ENCODE data around the gene CHCHD6.

Gene CHCHD6

DNA sequence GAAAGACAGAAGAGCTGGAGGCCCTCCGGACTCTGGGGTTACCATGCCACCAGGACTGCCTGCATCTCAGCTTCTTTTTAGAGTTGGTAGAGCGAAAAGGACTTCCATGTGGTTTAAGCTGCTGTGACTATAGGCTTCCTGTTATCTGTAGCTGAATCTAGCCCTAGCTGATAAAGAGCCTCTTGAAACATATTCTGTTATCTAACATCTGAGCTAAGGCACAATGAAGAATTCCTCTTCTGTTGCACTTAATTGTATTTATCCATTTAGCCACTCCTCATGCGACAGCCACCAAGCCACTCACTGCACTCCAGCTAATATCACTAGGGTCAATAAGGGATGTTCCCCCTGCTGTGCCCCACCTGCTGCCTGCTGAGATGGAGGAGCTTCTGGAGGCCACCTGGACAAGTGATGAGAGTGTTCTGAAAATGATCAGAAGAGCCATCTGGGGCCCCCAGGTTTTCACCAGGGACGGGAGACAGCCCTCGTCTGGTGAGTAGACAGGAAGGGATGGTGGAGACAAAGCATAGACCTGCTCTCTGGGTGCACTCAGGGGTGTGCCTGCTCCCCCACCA is 184.2 kb downstream of the CHCHD6 start:
- DNase-seq (ENCODE audit: low read depth) = no peak
- TF ChIP-seq, protein P1, sequence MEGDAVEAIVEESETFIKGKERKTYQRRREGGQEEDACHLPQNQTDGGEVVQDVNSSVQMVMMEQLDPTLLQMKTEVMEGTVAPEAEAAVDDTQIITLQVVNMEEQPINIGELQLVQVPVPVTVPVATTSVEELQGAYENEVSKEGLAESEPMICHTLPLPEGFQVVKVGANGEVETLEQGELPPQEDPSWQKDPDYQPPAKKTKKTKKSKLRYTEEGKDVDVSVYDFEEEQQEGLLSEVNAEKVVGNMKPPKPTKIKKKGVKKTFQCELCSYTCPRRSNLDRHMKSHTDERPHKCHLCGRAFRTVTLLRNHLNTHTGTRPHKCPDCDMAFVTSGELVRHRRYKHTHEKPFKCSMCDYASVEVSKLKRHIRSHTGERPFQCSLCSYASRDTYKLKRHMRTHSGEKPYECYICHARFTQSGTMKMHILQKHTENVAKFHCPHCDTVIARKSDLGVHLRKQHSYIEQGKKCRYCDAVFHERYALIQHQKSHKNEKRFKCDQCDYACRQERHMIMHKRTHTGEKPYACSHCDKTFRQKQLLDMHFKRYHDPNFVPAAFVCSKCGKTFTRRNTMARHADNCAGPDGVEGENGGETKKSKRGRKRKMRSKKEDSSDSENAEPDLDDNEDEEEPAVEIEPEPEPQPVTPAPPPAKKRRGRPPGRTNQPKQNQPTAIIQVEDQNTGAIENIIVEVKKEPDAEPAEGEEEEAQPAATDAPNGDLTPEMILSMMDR (IDR thresholded peaks at IDR 0.05; ENCODE audit: insufficient read depth, low read depth, low read length, missing control alignments) = no peak
- no peak overlapping the region for H3K4me3 ChIP-seq (ENCODE audit: low read length)

DNA sequence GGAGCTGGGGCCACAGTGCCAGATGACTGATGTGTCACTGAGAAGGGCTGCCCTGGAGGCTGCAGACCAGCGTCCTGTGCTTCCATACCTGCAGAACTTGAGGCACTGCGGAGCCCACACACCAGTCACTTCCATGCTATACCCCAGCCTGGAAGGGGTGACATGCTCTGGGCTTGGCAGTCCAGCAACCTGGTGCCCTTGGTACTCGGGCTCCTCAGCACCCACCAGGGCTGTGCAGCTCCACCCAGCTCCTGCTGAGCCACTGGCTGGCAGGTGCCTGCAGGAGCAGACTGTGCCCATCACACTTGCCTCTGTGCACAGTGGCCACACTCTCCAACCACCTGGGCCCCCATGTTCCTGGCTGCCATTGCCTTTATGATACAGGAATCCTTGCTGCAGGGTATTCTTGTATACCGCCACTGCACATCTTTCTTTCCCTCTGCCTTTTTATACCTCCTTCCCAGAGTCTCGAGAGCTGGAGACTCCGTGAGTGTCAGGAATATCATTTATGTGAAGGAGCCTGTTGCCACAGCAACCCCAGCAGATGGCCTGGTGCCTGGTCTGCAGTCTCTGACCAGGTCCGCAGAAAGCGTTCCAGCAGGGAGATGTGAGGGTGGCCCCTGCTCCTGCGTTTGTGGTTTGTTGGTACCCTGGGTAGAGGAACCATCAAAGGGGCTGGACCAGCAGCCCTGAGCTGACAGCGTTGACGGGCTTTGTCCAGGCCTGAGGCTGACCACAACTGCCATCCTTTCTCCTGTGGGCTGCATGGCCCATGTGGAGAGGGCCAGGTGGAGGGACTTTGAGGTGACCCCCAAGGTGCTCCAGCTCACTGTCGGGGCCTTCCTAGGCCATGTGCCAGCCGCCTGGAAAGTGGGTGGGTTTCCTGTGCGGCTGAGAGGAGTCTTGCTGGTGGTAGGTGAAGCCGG is 185.5 kb downstream of the CHCHD6 start:
- DNase-seq (ENCODE audit: low read depth) = no peak
- H3K4me3 ChIP-seq (ENCODE audit: low read length) = no peak overlapping the region
- TF ChIP-seq, protein P1 (IDR thresholded peaks at IDR 0.05; ENCODE audit: insufficient read depth, low read depth, low read length, missing control alignments) = no peak

DNA sequence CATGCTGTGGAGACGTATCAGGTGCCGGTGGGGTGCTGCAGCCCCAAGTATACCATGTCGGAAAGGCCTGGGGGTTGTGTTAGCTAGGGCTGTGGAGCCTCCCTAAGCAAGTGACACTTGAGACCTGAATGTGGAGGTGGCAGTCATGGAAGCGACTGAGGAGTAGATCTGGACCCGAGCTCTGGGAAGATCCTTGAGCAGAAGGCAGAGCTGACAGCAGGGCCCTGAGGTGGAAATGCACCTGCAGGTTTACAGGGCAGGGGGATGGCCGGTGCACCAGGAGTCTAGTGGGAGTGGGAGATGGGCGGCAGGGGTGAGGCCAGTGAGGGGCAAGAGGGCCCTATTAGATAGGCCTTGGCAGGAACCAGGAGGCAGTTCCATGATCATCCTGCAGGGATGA is 187.1 kb downstream of the CHCHD6 start:
- TF ChIP-seq, protein P1 (IDR thresholded peaks at IDR 0.05; ENCODE audit: insufficient read depth, low read depth, low read length, missing control alignments) = no peak
- no peak for DNase-seq (ENCODE audit: low read depth)
- no peak overlapping the region for H3K4me3 ChIP-seq (ENCODE audit: low read length)

DNA sequence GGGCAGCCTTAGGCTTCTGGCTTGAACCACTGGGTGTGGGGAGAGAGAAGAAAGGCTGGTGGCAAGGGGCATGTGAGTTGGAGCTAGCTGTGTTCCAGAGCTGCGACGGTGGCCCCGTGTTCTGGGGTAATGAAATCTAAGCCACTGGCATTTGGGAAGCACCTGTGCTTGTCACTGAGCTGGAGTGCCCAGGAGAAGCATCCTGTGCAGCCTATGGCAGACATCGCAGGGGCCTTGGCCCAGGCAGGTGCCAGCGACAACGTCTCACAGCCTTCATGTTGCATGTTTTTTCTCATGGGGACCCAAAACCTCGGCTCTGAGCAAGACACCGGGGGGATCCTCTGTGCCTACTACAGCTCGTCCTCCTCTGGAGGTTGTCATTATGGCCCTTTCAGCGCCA is 187.8 kb downstream of the CHCHD6 start:
- DNase-seq (ENCODE audit: low read depth) = no peak
- no peak overlapping the region for H3K4me3 ChIP-seq (ENCODE audit: low read length)
- TF ChIP-seq, protein P1 (IDR thresholded peaks at IDR 0.05; ENCODE audit: insufficient read depth, low read depth, low read length, missing control alignments) = no peak

DNA sequence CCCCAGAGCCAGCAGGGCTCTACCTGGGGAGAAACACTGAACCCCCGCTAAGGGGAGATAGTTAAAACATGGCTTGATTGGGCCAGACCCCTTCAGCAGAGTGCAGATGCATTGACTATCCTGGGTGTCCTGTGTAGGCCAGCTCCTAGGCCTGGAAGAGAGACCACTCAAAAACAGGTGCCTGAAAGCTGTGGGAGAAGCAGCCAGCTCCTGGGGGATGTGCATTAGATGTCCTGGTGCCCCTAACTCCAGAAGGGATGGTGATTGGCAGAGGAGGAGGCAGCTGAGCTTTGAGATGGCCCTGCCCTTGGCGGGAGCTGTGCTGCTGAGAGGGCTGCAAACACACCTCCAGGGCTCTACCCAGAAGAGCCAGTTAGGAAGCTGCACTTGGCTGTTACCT is 189.6 kb downstream of the CHCHD6 start:
- no peak overlapping the region for H3K4me3 ChIP-seq (ENCODE audit: low read length)
- TF ChIP-seq, protein P1 (IDR thresholded peaks at IDR 0.05; ENCODE audit: insufficient read depth, low read depth, low read length, missing control alignments) = no peak
- DNase-seq (ENCODE audit: low read depth) = no peak

DNA sequence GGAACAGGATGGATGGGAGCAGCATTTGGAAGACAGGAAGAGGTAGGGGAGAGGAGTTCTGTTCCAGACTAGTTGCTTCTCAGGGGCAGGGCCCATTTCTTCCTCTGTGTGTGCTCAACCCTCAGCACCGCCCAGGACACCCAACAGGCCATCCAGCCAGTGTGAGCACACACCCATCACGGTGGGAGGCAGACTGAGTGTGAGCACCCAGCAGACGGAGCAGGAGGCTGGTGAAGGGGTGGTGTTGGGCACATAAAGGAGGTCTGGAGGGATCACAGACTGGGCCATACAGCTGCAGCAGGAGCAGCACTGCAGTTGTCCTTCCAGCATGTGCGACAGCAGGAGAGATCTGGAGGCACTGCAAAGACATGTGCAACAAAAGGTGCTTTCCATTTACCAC is 190.4 kb downstream of the CHCHD6 start:
- TF ChIP-seq, protein P1 (IDR thresholded peaks at IDR 0.05; ENCODE audit: insufficient read depth, low read depth, low read length, missing control alignments) = no peak
- no peak for DNase-seq (ENCODE audit: low read depth)
- no peak overlapping the region for H3K4me3 ChIP-seq (ENCODE audit: low read length)

All from epithelial cell of esophagus (primary cell).